Measurements from ENCODE around the gene PCBP3.

DNA sequence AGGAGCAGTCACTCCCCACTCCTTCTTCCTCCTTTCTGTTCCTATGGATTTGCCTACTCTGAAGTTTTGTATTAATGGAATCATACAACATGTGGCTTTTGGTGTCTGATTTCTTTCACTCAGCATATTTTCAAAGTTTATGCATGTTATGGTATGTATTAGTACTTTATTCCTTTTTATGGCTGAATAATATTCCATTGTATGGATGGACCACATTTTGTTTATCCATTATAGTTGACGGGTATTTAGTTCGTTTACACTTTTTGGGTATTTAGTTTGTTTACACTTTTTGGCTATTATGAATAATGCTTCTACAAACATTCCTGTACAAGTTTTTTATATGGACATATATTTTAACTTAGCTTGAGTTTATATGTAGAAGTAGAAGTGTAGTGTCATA, 113.1 kb downstream of the PCBP3 start:
- TF ChIP-seq, protein P1, sequence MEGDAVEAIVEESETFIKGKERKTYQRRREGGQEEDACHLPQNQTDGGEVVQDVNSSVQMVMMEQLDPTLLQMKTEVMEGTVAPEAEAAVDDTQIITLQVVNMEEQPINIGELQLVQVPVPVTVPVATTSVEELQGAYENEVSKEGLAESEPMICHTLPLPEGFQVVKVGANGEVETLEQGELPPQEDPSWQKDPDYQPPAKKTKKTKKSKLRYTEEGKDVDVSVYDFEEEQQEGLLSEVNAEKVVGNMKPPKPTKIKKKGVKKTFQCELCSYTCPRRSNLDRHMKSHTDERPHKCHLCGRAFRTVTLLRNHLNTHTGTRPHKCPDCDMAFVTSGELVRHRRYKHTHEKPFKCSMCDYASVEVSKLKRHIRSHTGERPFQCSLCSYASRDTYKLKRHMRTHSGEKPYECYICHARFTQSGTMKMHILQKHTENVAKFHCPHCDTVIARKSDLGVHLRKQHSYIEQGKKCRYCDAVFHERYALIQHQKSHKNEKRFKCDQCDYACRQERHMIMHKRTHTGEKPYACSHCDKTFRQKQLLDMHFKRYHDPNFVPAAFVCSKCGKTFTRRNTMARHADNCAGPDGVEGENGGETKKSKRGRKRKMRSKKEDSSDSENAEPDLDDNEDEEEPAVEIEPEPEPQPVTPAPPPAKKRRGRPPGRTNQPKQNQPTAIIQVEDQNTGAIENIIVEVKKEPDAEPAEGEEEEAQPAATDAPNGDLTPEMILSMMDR (optimal IDR thresholded peaks at IDR 0.05 in 1 of 3, IDR thresholded peaks at IDR 0.05 in 1 of 3, conservative IDR thresholded peaks at IDR 0.05 in 1 of 3; ENCODE audit: extremely low read depth in 1 of 3, insufficient read depth in 2 of 3, low read length in 3 of 3): no peak
- TF ChIP-seq EZH2 (IDR thresholded peaks at IDR 0.05; ENCODE audit: low read length): no peak
